GM19468 (cell line): ENCODE data around the gene MAP6.

Experiments used
- ATAC-seq: cut with Tn5 transposase; IDR thresholded peaks from one replicate; pipeline ENCODE4 v1.9.1; 2021; ENCODE audit warnings: mild to moderate bottlenecking, moderate library complexity, moderate number of reproducible peaks; ENCODE audit not compliant: unreplicated experiment; ENCODE audit errors: extremely low read depth

The MAP6 gene

GRCh38 chr11:75576017-75576416 is 92.8 kb downstream of the MAP6 start:
- no peak for ATAC-seq

GRCh38 chr11:75574698-75575602 is 93.9 kb downstream of the MAP6 start:
- no peak for ATAC-seq

- ATAC-seq: no peak
These were observed 96.1 kb downstream of the MAP6 start for GRCh38 chr11:75572744-75573143.

DNA sequence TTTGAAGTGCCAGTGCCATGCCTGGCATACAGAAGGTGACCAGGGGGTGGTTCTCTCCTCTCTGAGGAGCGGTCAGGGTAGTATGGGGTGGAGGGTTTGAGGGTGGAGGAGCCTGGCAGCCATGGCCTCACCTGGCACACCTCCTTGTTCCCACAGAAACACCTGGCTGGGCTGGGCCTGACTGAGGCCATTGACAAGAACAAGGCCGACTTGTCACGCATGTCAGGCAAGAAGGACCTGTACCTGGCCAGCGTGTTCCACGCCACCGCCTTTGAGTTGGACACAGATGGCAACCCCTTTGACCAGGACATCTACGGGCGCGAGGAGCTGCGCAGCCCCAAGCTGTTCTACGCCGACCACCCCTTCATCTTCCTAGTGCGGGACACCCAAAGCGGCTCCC is 97.2 kb downstream of the MAP6 start:
- ATAC-seq: no peak

GRCh38 chr11:75570559-75571139 is 98.2 kb downstream of the MAP6 start:
- no peak for ATAC-seq

- no peak for ATAC-seq
These were observed 100.1 kb downstream of the MAP6 start for GRCh38 chr11:75568616-75569219.

DNA sequence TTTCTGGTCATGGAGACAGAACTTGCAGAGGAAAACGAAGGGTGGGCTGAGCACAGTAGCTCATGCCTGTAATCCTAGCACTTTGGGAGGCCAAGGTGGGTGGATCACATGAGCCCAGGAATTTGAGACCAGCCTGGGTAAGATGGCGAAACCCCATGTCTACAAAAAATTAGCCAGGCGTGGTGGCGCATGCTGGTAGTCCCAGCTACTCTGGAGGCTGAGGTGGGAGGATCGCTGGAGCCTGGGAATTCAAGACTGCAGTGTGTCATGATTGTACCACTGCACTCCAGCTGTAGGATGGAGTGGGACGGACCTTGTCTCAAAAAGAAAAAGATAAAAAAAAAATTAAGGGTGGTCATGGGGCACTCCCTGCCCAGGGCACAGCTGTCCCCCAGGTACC is 100.9 kb downstream of the MAP6 start:
- no peak for ATAC-seq

DNA sequence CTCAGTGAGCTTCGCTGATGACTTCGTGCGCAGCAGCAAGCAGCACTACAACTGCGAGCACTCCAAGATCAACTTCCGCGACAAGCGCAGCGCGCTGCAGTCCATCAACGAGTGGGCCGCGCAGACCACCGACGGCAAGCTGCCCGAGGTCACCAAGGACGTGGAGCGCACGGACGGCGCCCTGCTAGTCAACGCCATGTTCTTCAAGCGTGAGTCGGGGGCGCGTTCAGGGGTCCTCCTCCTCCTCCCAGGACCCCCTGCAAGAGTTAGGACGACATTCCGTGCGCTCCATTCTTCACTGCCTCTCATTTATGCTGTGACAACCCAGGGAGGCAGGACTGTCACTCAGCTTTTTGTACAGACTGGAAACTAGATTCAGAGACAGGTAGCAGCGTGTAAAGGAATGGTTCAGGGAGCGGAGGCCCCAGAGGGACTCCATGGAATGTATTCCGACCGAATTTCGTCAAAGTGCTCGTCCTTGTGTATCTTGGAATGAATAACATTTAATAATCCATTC is 102.0 kb downstream of the MAP6 start:
- ATAC-seq: no peak

- no peak for ATAC-seq
These were observed 102.7 kb downstream of the MAP6 start for GRCh38 chr11:75565916-75566762.

GRCh38 chr11:75565221-75565814 is 103.5 kb downstream of the MAP6 start:
- ATAC-seq: no peak

DNA sequence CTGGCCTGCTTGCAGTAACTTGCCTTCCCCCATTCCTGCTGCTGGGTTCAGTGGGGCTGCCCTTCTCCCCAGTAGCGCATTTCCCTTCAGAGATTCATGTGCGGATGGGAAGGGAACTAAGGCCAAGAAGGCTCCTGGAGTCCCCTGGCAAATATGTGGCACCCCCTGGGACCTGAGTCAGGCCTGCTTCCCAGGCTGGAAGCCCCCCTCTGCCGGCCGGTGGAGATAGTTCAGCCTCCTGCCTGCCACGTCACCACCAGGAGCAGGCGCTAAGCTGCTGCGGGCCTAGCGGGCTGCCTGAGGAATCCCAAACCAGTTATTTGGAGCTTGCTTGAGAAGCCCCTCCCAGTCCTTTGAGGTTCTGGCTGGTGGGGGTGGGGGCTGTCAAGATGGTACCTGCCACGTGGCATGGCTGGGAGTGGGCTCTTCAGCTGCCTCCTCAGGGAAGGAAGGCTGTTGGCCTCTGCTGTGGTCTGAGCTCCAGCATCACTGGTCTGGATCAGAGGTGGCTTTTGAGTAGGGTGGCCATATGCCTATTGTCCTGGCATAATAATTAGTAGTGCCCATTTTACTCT is 104.8 kb downstream of the MAP6 start:
- ATAC-seq: no peak

DNA sequence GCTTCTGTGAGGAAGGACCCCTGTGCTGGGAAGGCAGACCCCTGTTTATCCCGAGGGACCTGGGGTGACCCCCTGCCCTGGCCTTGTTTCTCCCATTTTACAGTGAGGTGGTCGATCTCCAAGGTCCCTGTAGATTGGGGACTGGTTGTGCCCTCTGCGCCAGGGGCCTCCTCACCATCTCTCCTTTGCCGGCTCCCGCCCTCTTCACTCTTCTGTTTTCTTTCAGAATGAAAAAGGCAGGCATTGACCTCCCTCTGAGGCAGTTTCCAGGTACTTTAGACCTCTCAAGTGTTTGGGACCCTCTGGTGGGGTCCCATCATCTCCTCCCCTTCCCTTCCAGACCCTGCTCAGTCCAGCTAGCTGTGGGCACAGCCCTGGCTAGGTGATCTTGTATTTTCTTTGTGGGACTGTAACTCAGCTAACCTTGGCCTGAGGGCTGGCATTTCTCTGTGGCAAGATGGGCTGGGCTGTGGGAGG is 105.3 kb downstream of the MAP6 start:
- no peak for ATAC-seq

GRCh38 chr11:75562836-75563484 is 105.9 kb downstream of the MAP6 start:
- ATAC-seq: no peak

DNA sequence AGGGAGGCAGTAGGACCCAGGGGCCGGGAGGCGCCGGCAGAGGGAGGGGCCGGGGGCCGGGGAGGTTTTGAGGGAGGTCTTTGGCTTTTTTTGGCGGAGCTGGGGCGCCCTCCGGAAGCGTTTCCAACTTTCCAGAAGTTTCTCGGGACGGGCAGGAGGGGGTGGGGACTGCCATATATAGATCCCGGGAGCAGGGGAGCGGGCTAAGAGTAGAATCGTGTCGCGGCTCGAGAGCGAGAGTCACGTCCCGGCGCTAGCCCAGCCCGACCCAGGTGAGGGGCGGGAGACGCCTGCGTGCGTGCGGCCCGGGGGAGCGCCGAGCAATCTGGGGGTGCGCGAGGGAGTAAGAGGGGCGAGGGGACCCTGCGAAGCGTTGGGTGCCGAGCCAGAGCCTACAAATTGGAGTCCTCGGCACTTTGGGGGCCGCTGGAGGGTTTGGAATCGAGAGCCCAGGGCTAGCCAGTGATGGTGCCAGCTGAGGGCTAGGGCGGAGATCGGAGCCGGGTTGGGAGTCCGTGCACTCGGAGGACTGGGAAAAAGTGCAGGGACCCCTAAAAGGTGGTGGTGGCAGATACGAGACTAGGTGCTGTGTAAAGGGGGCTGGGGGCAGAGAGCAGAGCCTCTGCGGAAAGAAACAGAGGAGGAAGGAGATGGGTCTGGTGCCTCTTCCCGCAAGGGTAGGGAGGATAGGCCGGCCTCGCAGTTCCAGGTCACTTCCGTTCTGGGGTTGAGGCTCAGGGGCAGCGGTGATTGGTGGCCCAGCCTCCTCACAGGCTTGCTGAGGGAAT is 106.6 kb downstream of the MAP6 start, which contains the start of gene SERPINH1:
Gene SERPINH1 (plus strand): TSS at position 206 of the 788 bp plus-strand sequence. CDS start 4,097 bp downstream, outside the sequence.
- ATAC-seq: peak; percentile 76

DNA sequence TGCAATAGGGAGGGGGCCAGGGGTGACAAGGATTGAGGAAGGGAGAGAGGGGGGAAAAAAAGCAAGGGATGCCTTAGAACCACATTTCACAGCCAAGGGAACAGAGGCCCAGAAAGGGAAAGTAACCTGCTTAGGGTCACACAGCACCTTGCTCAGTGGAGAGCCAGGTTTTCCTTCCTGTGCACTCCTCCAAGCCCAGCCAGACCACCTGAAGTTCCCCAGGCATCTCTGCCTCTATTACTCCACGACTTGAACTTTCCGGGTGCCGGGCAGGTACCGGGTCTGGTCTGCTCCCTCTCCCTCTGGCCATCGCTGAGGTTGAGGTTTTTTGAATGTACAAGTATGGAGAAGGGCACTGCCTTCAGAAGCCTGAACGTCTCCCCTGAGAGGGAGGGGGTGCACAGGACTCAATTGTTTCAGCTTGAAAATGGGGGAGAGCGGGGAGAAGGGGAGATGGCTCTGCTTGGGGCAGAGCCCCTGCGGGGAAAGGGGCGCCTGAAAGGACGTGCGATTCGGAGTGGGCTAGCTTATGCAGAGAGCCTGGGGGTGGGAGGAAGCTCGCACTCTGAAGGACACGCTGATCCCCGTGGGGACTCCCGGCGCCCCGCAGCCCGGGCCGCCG is 107.3 kb downstream of the MAP6 start:
- no peak for ATAC-seq

DNA sequence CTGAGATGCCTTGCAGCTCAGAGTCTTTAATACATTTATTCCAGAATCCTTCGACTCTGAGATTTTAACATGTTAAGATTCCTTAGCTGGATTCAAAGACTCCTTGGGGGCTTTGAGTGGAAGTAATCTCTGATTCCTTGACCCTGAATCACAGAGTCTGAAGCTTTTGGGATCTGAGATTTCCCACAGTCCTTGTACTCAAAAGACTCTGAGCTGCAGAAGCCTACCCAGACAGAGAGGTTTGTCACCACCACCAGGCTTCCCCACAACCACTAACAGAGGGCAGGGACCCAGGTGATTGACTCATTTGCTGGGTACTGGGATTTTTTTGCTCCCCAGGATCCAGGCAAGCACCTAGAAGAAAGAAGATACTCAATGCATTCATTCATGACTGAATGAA is 108.2 kb downstream of the MAP6 start:
- no peak for ATAC-seq
